GM21576 (cell line): Measurements from ENCODE around the gene COG2.
"Not testable (repeated sequence)": the region's sequence is repeated elsewhere in the genome, so short reads cannot be mapped to it uniquely, and the experiment has no call there.

ENCODE experiments used
- ATAC-seq: cut with Tn5 transposase; IDR thresholded peaks from one replicate; pipeline ENCODE4 v1.9.1; 2021; ENCODE audit warnings: mild to moderate bottlenecking, moderate library complexity; ENCODE audit not compliant: unreplicated experiment

The COG2 gene

GRCh38 chr1:230674581-230674980 lies 32.3 kb downstream of the COG2 start:
- ATAC-seq, result no peak

GRCh38 chr1:230677200-230677599 lies 34.9 kb downstream of the COG2 start:
- no peak for ATAC-seq

GRCh38 chr1:230679192-230679591 lies 36.9 kb downstream of the COG2 start:
- no peak for ATAC-seq

GRCh38 chr1:230679825-230680224 lies 37.5 kb downstream of the COG2 start:
- no peak for ATAC-seq

- ATAC-seq, result no peak
Observed at GRCh38 chr1:230680300-230681025, 38.2 kb downstream of the COG2 start.

- no peak for ATAC-seq
Observed at GRCh38 chr1:230681599-230681998, 39.3 kb downstream of the COG2 start.

GRCh38 chr1:230682274-230682673 lies 40.0 kb downstream of the COG2 start:
- no peak for ATAC-seq

GRCh38 chr1:230682882-230683610 lies 40.8 kb downstream of the COG2 start:
- ATAC-seq, result no peak

GRCh38 chr1:230684146-230684545 lies 41.9 kb downstream of the COG2 start:
- ATAC-seq, result no peak

GRCh38 chr1:230684998-230685397 lies 42.7 kb downstream of the COG2 start:
- no peak for ATAC-seq

GRCh38 chr1:230686747-230687146 lies 44.5 kb downstream of the COG2 start:
- no peak for ATAC-seq

- no peak for ATAC-seq
Observed at GRCh38 chr1:230690101-230690500, 47.8 kb downstream of the COG2 start.

GRCh38 chr1:230691615-230692014 lies 49.3 kb downstream of the COG2 start:
- no peak for ATAC-seq

- ATAC-seq, result no peak
Observed at GRCh38 chr1:230693221-230693620, 50.9 kb downstream of the COG2 start.

GRCh38 chr1:230693777-230694176 lies 51.5 kb downstream of the COG2 start:
- ATAC-seq, result no peak

GRCh38 chr1:230694464-230694863 lies 52.2 kb downstream of the COG2 start:
- no peak for ATAC-seq

- no peak for ATAC-seq
Observed at GRCh38 chr1:230694991-230695390, 52.7 kb downstream of the COG2 start.

- no peak for ATAC-seq
Observed at GRCh38 chr1:230696218-230696617, 53.9 kb downstream of the COG2 start.

GRCh38 chr1:230696722-230697437 lies 54.6 kb downstream of the COG2 start:
- ATAC-seq, result no peak

- ATAC-seq, result no peak
Observed at GRCh38 chr1:230698130-230698529, 55.8 kb downstream of the COG2 start.

GRCh38 chr1:230698964-230699363 lies 56.7 kb downstream of the COG2 start:
- not testable (repeated sequence) for ATAC-seq

- ATAC-seq, result no peak
Observed at GRCh38 chr1:230699716-230700115, 57.4 kb downstream of the COG2 start.
